Stimulated activated CD4-positive, alpha-beta T cell treated with anti-CD3 and anti-CD28 coated beads, TNF-alpha, amount 100 ng/mL, for 1 hour (primary cell): ENCODE data around the gene IQGAP2.
A peak's percentile ranks its signal among the peaks of the same experiment; 100 is the strongest.
"Not testable (repeated sequence)": the region's sequence is repeated elsewhere in the genome, so short reads cannot be mapped to it uniquely, and the experiment has no call there.

Source experiments
- DNase-seq, 3 donors: peaks; one replicate each; pipeline ENCODE4 v3.0.0-alpha.2; 2020; ENCODE audit warnings: low read depth in 3 of 3, low spot score in 1 of 3

IQGAP2 gene

GRCh38 chr5:76535577-76535976 lies 132.5 kb downstream of the IQGAP2 start:
- no peak for DNase-seq

DNA sequence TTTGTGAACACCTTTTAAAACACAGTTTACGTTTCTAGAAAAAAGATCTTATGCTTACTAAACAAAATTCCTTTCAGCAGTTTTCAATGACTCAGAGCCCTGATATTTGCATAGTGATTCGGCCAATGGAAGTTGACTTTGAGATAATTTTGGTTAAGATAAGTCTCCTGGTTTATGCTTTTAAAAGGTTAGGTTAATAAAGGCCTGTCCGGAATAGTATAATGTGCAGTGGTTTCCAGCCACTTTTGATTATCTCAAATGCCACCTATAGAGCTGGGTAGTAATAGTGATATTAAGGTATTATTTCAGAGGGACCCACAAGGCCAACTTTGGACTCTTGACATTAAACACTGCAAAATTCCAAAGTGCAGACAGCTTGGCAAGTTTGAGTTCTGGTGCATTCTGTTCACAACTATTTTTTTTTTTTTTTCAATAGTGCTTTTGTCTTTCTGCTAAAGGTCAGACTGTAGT lies 134.0 kb downstream of the IQGAP2 start:
- no peak for DNase-seq

DNA sequence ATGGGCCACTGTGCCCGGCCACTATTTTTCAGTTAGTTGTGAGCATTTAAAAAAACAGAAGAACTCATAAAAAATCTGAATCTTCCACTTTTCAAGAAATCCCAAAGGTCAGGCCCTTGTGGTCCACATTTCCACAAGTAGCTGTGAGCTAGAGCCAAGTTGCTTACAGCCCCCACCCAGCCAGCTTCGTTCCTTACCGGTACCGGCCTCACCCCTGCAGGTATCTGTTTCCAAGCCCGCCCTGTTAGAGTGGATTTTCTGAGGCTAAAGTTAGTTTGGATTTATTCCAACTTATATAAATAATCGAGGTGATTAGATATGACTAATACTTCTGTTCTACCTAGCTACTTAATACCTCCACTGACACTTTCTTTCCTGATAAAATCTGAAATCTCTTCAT lies 139.2 kb downstream of the IQGAP2 start:
- DNase-seq = no peak

GRCh38 chr5:76542887-76543690 lies 140.0 kb downstream of the IQGAP2 start:
- peak; percentile 21 to 38 (median 22) for DNase-seq

- DNase-seq = peak; percentile 26 to 33 (median 29)
These were observed 141.3 kb downstream of the IQGAP2 start for GRCh38 chr5:76544268-76544926.

DNA sequence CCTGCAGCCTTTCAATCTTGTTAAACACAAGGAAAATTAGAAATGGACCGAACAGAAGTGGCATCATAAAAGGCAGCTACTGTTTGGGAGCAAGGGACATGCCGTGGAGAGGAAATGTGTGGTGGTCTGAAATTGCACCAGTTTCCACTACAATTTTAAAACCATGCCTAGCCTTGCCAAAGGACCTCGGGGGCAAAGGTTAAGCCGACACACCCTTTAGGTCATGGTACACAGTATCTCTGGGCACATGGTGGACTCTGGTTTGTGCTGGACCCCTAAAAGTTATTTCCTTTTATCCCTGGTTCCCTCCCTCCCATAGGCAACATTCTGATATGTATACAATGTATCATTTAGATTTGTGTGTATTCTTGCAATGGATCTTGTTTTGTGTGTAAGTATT lies 142.1 kb downstream of the IQGAP2 start:
- DNase-seq = no peak

GRCh38 chr5:76546497-76547102 lies 143.5 kb downstream of the IQGAP2 start:
- DNase-seq = no peak

DNA sequence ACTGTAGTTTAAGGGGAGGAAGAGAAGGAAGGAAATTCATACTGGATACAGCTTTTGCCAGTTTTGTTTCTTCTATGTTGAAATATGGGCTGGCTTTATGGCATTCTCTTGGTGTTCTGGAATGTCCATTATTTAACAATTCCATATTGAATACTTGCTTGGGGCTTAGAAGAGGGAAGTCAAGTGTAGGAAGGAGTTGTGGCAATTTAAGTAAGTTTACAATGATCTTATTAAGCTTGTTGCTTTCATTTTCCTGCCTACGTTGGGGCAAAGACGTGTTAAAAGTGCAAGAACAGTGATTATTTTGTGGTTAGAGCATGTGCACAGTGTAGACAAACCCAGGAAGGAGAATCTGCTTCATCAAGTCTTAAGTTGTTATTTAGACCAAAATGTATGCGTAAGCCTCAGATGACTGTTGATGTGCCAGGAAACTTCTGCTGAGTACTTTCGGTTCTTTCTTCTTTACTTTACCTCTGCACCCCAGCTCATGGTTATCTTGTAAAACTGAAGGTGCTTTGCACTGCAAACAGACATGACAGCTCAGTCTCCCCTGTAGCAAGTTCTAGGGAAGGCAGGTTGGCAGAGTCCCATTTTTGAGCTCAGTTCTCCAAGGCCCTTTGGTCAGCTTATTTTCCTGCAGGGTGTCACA lies 144.3 kb downstream of the IQGAP2 start:
- peak in 1 of 3 donors; percentile 30 for DNase-seq

DNA sequence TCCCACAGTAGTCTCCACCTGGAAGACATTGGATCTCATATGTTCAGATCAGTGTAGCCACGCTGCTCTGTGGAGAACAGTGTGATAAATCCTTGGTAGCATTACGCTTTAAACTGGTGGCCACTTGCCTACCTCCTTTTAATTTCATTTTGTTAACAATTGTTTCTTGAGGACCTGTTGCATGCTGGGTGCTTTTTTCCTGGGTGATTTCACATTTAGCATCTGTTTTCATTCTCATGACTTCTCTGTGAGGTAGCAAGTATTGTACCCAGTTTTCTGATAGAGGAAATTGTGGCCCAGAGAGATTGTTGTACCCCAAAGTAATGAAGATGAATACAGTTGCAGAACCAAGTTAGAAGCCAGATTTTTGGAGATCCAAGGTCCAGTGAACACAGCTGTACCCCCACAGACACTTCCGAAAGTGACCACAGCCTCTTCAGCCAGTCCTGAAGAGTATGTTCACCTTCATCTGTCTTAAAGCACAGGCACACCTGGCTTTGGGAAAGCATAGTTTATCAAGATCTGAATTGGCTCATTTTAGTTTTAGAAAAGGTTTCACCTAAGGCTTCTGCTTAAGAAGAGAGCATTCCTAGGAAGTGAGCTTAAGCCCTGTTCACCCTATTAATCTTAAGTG lies 144.9 kb downstream of the IQGAP2 start:
- no peak for DNase-seq

DNA sequence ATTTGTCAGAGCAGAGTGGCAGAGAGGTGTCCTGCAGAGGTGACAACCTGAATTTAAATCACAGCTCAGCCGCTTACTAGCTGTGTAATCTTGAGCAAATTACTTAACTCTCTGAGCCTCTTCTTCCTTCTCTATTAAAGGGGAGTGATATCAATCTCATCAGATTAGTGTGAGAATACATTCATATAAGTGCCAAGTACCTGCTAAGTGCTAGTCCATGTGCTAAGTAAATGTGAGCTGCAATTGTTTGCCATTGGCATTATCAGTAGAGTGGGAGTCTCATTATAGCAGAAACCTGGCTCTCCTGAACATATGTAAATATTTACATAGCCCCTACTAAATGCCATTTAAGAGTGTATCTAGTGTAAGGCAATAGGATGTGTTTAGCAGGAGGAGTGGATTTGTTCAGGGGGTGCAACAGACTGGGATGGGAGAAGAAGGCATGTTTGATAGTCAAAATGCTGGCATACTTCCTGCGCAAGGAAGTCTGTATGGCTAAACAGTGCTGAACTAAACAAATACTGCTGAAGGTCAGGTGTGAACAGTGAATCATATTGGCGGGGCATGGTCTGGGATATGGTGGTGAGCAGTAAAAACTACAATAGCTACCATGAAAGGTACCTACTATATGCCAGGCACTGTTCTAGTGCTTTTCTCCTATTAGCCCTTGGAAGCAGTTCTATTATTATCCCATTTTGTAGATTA lies 145.6 kb downstream of the IQGAP2 start:
- DNase-seq = no peak

DNA sequence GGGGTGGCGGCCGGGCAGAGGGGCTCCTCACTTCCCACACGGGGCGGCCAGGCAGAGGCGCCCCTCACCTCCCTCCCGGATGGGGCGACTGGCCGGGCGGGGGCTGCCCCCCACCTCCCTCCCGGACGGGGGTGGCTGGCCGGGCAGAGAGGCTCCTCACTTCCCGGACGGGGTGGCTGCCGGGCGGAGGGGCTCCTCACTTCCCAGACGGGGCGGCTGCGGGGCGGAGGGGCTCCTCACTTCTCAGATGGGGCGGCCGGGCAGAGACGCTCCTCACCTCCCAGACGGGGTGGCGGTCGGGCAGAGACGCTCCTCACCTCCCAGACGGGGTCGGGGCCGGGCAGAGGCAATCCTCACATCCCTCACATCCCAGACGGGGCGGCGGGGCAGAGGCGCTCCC lies 147.8 kb downstream of the IQGAP2 start:
- not testable (repeated sequence) for DNase-seq

GRCh38 chr5:76552546-76552945 lies 149.5 kb downstream of the IQGAP2 start:
- DNase-seq = no peak

GRCh38 chr5:76553251-76553650 lies 150.2 kb downstream of the IQGAP2 start:
- DNase-seq = no peak

DNA sequence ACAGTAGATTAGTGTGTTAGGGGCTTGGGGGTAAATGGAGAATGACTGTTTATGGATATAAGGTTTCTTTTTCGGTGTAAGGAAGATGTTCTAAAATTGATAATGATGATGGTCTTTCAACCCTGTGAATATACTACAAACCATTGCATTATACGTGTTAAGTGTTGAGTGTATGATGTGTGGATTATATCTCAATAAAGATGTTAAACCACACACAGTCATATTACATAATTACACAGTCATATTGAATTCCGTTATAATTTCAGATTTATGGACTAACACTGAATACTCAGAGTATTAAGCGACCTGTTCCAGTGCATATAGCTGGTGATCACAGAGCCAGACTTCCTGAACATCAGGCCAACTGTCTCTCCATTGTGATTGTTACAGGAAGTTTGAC lies 152.0 kb downstream of the IQGAP2 start:
- DNase-seq = no peak

DNA sequence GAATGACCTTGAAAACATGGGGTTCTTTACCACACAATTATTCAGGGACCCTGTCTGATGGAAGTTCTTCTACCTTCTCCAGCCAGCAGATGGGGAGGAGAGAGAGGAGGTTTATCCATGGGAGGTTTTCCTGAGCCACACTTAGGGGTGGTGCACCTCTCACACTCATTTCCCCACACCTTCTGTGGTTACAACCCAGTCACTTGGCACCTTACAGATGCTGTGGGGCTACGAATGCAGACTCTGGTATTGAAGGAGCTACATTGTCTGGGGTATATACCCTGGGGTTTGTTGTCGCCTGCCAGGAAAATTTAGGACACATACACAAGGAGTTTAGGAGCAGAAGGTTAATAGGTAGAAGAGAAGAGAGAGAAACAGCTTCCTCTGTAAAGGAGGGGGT lies 152.6 kb downstream of the IQGAP2 start:
- DNase-seq = no peak

GRCh38 chr5:76556511-76557221 lies 153.6 kb downstream of the IQGAP2 start:
- DNase-seq = no peak

- DNase-seq = no peak
These were observed 158.1 kb downstream of the IQGAP2 start for GRCh38 chr5:76560952-76561891.

DNA sequence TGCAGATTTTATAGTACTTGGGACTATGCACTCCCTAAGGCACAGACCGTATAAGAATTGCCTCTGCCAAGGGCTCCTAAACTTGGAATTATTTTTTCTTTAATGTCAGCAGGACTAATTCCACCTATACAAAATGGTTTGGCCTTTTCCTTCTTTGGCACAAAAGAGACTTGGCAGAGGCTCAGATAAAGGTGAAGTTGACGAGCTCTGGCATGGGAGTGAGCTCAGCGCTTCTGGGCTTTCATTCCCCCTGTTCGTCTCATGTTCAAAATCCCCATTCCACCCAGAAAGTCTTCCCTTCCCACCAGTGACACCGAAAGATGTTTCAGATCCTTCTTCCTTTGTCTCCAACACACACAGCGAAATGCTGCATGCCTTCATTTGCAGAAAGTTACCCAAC lies 158.9 kb downstream of the IQGAP2 start:
- DNase-seq = no peak

- DNase-seq = no peak
These were observed 161.9 kb downstream of the IQGAP2 start for GRCh38 chr5:76565009-76565408.
